HG02610 (cell line): ENCODE measurements around the gene CDH13.

Experiments
- ATAC-seq: cut with Tn5 transposase; IDR thresholded peaks from one replicate; pipeline ENCODE4 v1.9.1; 2021; ENCODE audit warnings: mild to moderate bottlenecking, moderate library complexity; ENCODE audit not compliant: unreplicated experiment

Gene CDH13

GRCh38 chr16:83269541-83269940 lies 642.8 kb downstream of the CDH13 start:
- ATAC-seq, result no peak

GRCh38 chr16:83270061-83270460 lies 643.3 kb downstream of the CDH13 start:
- no peak for ATAC-seq

- ATAC-seq, result no peak
These were observed 643.9 kb downstream of the CDH13 start for GRCh38 chr16:83270640-83271039.

GRCh38 chr16:83271123-83271522 lies 644.4 kb downstream of the CDH13 start:
- no peak for ATAC-seq

GRCh38 chr16:83271970-83272575 lies 645.3 kb downstream of the CDH13 start:
- no peak for ATAC-seq

GRCh38 chr16:83272843-83273242 lies 646.1 kb downstream of the CDH13 start:
- ATAC-seq, result no peak

DNA sequence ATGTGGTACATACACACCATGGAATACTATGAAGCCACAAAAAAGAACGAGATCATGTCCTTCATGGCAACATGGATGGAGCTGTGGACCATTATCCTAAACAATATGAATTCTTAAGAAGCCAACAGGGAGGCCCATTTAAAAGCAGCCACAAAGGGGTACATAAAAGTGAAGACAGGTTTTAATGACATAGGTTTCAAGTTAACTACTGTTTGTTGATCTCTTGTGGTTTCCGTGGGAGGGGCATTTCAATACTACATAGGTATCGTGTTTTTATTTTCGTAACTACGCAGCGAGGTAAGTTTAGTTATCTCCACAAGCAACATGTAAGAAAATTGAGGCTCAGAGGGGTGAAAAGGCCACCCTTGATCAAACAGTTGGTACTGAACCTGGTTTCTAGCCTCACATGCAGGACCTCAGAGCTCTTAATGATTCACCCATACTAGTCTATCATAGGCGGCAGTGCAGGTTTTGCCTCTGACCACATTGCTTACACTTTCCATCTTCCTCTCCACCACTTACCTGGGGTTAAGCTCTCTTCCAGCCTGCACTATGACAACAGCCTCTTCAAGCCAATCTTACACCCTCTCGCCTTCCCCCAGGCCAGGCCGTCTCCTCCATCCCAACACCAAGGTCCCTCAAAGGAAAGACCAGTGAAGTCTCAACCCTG lies 646.9 kb downstream of the CDH13 start:
- no peak for ATAC-seq

GRCh38 chr16:83279251-83279650 lies 652.5 kb downstream of the CDH13 start:
- ATAC-seq, result no peak

DNA sequence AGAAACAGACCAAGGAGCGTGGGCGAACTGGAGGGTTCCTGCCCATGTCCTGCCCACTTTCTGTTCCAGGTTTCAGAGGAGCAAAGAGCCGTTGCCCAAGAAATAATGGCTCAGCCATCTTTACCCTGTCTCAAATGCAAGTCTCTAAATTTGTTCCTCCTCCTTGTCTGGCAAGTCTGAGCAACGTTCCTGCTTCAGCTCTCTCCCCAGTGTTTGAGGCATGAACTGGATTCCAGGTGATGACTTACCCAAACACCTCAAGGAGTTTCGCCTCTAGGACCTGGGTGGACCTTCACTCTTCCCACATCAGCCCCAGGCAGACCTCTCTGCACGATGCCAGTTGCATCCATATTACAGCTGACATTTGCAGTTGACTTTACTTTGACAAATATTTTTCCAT lies 659.2 kb downstream of the CDH13 start:
- no peak for ATAC-seq

- no peak for ATAC-seq
These were observed 669.7 kb downstream of the CDH13 start for GRCh38 chr16:83296505-83296904.

GRCh38 chr16:83298541-83298940 lies 671.8 kb downstream of the CDH13 start:
- ATAC-seq, result no peak

GRCh38 chr16:83300326-83300725 lies 673.6 kb downstream of the CDH13 start:
- ATAC-seq, result no peak

GRCh38 chr16:83301971-83302370 lies 675.2 kb downstream of the CDH13 start:
- ATAC-seq, result no peak

DNA sequence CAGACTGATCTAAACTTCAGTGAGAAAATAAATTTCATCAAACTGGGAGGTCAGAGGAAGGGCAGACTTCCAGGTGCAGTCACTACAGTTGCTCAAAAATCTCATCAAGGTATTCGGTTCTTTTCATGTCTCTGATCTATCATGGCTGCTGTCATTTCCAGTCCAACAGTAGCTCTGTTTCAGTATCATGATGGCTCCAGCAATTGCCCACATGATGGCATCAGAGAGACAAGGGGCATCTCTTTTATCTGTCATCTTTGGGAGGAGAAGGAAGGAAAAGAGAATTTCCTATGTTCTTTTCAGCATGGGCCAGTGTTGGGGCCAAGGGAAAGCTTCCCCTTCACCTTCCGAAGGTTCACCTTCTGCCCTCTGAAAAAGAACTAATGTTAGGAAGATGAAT lies 676.1 kb downstream of the CDH13 start:
- no peak for ATAC-seq

DNA sequence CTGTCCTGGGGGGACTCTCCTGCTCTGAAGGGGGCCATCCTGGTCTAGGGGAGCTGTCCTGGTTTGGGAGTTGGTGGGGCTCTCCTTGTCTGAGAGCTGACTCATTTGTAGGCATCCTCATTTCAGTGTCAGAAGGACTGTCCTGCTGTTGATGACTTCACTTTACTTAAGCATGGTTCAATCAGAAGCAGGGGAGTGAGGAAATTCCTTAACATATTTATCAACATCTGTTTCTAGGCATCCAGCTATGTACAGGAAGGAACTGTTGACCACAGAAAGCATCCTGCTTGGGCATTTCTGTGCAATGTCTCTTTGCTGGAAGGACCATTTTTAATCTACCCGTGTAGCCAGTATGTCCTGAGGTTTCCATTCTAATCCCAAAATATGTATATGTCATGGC lies 678.3 kb downstream of the CDH13 start:
- ATAC-seq, result no peak

- ATAC-seq, result no peak
These were observed 680.3 kb downstream of the CDH13 start for GRCh38 chr16:83306961-83307593.

- no peak for ATAC-seq
These were observed 680.8 kb downstream of the CDH13 start for GRCh38 chr16:83307594-83307992.

GRCh38 chr16:83308414-83308813 lies 681.6 kb downstream of the CDH13 start:
- ATAC-seq, result no peak

DNA sequence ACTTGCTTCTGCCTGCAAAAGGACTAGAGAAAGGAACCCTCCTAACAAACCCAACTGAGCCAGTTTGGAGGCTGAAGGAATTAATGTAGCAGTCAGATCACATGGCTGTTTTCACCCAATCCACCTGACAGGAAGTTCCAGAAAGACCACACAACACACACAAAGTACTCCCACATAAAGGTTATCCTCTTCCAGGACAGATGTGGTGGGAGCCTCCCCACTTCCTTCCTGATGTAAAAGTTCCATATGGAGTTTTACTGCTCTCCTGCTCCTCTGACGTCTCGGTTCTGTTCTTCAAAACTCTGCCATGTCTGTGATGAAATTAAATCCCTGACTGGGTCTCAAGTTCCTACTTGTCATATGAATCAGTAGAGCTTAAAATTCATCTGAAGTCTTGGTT lies 684.0 kb downstream of the CDH13 start:
- no peak for ATAC-seq

GRCh38 chr16:83312015-83312717 lies 685.4 kb downstream of the CDH13 start:
- no peak for ATAC-seq

DNA sequence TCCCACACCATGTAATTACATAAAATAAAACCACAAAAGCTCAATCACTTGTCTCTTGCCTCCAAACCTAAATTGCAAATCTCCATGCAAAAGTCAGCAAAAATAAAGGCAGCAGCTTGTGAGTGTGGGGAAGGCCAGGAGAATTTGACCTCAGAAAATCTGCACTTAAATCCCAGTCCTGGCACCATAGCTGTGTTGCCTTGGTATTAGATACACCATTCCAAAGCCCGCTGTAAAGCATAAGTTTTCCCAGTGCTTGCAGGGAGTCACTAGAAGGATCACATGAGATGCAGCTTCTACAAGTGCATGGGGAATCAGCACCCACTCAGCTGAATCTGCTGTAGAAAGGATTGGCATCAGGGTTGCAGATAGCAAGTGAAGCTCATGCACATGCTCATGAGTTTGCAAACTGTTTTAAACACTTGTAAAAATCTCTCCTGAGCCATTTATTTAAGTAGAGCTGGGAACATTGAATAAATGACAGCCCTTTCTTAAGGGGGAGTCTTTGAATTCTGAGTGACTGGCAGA lies 686.0 kb downstream of the CDH13 start:
- ATAC-seq, result no peak

DNA sequence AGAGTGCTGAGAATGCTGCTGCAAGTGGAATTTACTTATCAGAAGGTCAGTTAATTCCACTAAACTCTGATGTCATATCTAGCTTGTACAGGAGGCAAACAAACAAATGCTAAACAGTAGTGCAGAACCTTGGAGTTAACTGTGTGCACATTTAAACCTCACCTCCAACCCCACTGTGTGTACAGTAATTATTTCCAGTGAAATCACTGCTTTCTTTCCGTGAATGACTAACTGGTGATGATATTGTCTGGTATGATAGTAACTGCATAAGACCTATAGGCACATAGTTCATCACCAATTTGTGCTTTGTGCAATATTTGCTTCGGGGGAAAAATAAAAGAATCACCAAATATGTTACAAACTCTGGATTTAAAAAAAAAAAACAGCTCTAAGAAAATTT lies 688.5 kb downstream of the CDH13 start:
- no peak for ATAC-seq
